ENCODE measurements around the gene CIZ1. TPM values are rescaled to one million over a fixed set of nuclear protein-coding genes. Genes with fewer than 3 reads are reported as not detected.

Gene CIZ1
- total RNA-seq, 1 donor from 2014 or later = 56.7 TPM

- H3K4me3 ChIP-seq (ENCODE audit: low read depth, low read length) = no peak overlapping the region
- TF ChIP-seq CTCF (conservative IDR thresholded peaks at IDR 0.05; ENCODE audit: low read depth, low read length) = no peak
- no peak for DNase-seq (ENCODE audit: low read depth)
Measured at GRCh38 chr9:128175102-128175563, 16.2 kb downstream of the CIZ1 start.

- TF ChIP-seq CTCF (conservative IDR thresholded peaks at IDR 0.05; ENCODE audit: low read depth, low read length) = no peak
- no peak overlapping the region for H3K4me3 ChIP-seq (ENCODE audit: low read depth, low read length)
- no peak for DNase-seq (ENCODE audit: low read depth)
Measured at GRCh38 chr9:128174062-128174461, 17.3 kb downstream of the CIZ1 start.

GRCh38 chr9:128169925-128170324, 21.4 kb downstream of the CIZ1 start:
- H3K4me3 ChIP-seq (ENCODE audit: low read depth, low read length) = no peak overlapping the region
- TF ChIP-seq CTCF (conservative IDR thresholded peaks at IDR 0.05; ENCODE audit: low read depth, low read length) = no peak
- DNase-seq (ENCODE audit: low read depth) = no peak

GRCh38 chr9:128169492-128169891, 21.9 kb downstream of the CIZ1 start:
- no peak overlapping the region for H3K4me3 ChIP-seq (ENCODE audit: low read depth, low read length)
- no peak for TF ChIP-seq CTCF (conservative IDR thresholded peaks at IDR 0.05; ENCODE audit: low read depth, low read length)
- DNase-seq (ENCODE audit: low read depth) = no peak

- no peak for TF ChIP-seq CTCF (conservative IDR thresholded peaks at IDR 0.05; ENCODE audit: low read depth, low read length)
- DNase-seq (ENCODE audit: low read depth) = no peak
Measured at GRCh38 chr9:128168731-128169308, 22.6 kb downstream of the CIZ1 start.

GRCh38 chr9:128167209-128167608, 24.2 kb downstream of the CIZ1 start:
- H3K4me3 ChIP-seq (ENCODE audit: low read depth, low read length) = no peak overlapping the region
- DNase-seq (ENCODE audit: low read depth) = no peak
- TF ChIP-seq CTCF (conservative IDR thresholded peaks at IDR 0.05; ENCODE audit: low read depth, low read length) = no peak

More at GRCh38 chr9:128168731-128169308, 22.6 kb downstream of the CIZ1 start:
- H3K4me3 ChIP-seq (ENCODE audit: low read depth, low read length) = no peak overlapping the region

GRCh38 chr9:128166169-128166568, 25.2 kb downstream of the CIZ1 start:
- no peak overlapping the region for H3K4me3 ChIP-seq (ENCODE audit: low read depth, low read length)
- no peak for DNase-seq (ENCODE audit: low read depth)
- no peak for TF ChIP-seq CTCF (conservative IDR thresholded peaks at IDR 0.05; ENCODE audit: low read depth, low read length)
